Calu3 (cell line): Measurements from ENCODE around the gene CD72. TPM values are rescaled to one million over a fixed set of nuclear protein-coding genes. Genes with fewer than 3 reads are reported as not detected.

ENCODE experiments used
- BruUV-seq: library from RNA; stranded (reverse); fragments of 400-500 nt; replicated peaks from 2 replicates; lab custom pipeline; 2021; lab: Mats Ljungman, UMichigan
- CTCF ChIA-PET: fragments of 300-600 bp; sonication (Branson Sonifier 250); formaldehyde crosslinking; loops from one replicate; lab custom pipeline; 2022; ENCODE audit warnings: antibody characterized with exemption; lab: Charles Lee
- DNase-seq: peaks from one replicate; pipeline ENCODE4 v3.0.0; 2022
- H3K27ac Mint-ChIP-seq: one replicate; pipeline ENCODE4 v1.8.0; 2022; ENCODE audit warnings: mixed read lengths; ENCODE audit not compliant: unreplicated experiment
- H3K27me3 Mint-ChIP-seq: one replicate; pipeline ENCODE4 v1.8.0; 2022; ENCODE audit warnings: mixed read lengths; ENCODE audit not compliant: unreplicated experiment
- H3K36me3 Mint-ChIP-seq: one replicate; pipeline ENCODE4 v1.8.0; 2022; ENCODE audit warnings: mild to moderate bottlenecking, moderate library complexity, mixed read lengths; ENCODE audit not compliant: insufficient read depth, unreplicated experiment
- H3K4me1 Mint-ChIP-seq: one replicate; pipeline ENCODE4 v1.8.0; 2022; ENCODE audit warnings: mild to moderate bottlenecking, low read depth, mixed read lengths; ENCODE audit not compliant: unreplicated experiment
- H3K4me3 Mint-ChIP-seq: one replicate; pipeline ENCODE4 v1.8.0; 2022; ENCODE audit warnings: mild to moderate bottlenecking, low read depth, moderate library complexity, mixed read lengths; ENCODE audit not compliant: unreplicated experiment
- H3K9me3 Mint-ChIP-seq: one replicate; pipeline ENCODE4 v1.8.0; 2022; ENCODE audit warnings: low read depth, mixed read lengths; ENCODE audit not compliant: unreplicated experiment
- CTCF ChIP-seq: fragments of 200-600 bp; IDR thresholded peaks from one replicate; pipeline ENCODE4 v1.8.0; 2022; ENCODE audit warnings: antibody characterized with exemption; ENCODE audit not compliant: unreplicated experiment
- intact Hi-C: fragments of 100-400 bp; cut with micrococcal nuclease; formaldehyde crosslinking; loops from one replicate; pipeline ENCODE4 v1.10.0; 2022; ENCODE audit not compliant: unreplicated experiment
- total RNA-seq: library from RNA; stranded (reverse); gene quantifications from 2 replicates; pipeline ENCODE4 v1.2.3, GENCODE V29; 2022

The CD72 gene
- total RNA-seq, 1 experiment from 2014 or later: 0.38 TPM

GRCh38 chr9:35657546-35658136 is 39.4 kb upstream of the CD72 start, which contains the start of gene RMRP:
Gene RMRP (minus strand): TSS chr9:35658019.
- no peaks in the 10 kb centered on the region for H3K27me3 Mint-ChIP-seq

GRCh38 chr9:35656831-35657545 is 38.8 kb upstream of the CD72 start:
- TF ChIP-seq CTCF: no peak
- Mint-ChIP-seq H3K4me1 (peaks cover 8% of the 10 kb centered on the region), H3K9me3 (no peaks in the 10 kb centered on the region), H3K27ac (peak overlapping the region; percentile 100), H3K4me3 (peak overlapping the region; percentile 84), H3K36me3 (peaks cover 31% of the 10 kb centered on the region), H3K27me3 (no peaks in the 10 kb centered on the region)
- DNase-seq: no peak
- BruUV-seq: no TSS peak
- CTCF ChIA-PET: interaction anchor here (0.6 to 2.2 kb wide), 5 partner anchors 39 to 214 kb away, joined by 3 to 12 read pairs (median 3); partner anchors contain the start of genes CREB3, HINT2 and TLN1
- intact Hi-C loops: no loop called here

More at GRCh38 chr9:35657546-35658136, 39.4 kb upstream of the CD72 start, which contains the start of gene RMRP:
- DNase-seq: peak; percentile 94
- Mint-ChIP-seq H3K4me1 (peaks cover 14% of the 10 kb centered on the region), H3K36me3 (peaks cover 31% of the 10 kb centered on the region), H3K9me3 (no peaks in the 10 kb centered on the region), H3K27ac (peak within 1 kb of the TSS; percentile 100), H3K4me3 (peak within 1 kb of the TSS; percentile 84)
- peak; percentile 24 for TF ChIP-seq CTCF
- BruUV-seq: no TSS peak
- CTCF ChIA-PET: interaction anchor here (0.5 to 2.2 kb wide), 8 partner anchors 11 to 1610 kb away, joined by 3 to 12 read pairs (median 4); partner anchors contain the start of genes CREB3, HINT2 and TLN1
- intact Hi-C loops: no loop called here

- intact Hi-C loops: no loop called here
- TF ChIP-seq CTCF: no peak
- Mint-ChIP-seq H3K4me1 (peaks cover 8% of the 10 kb centered on the region), H3K9me3 (no peaks in the 10 kb centered on the region), H3K27me3 (no peaks in the 10 kb centered on the region), H3K36me3 (peaks cover 31% of the 10 kb centered on the region), H3K4me3 (no peak overlapping the region), H3K27ac (peak overlapping the region; percentile 100)
- CTCF ChIA-PET: no interaction called here
- DNase-seq: no peak
- BruUV-seq: no TSS peak
Measured at GRCh38 chr9:35656348-35656747, 38.1 kb upstream of the CD72 start.

- no TSS peak for BruUV-seq
Measured at GRCh38 chr9:35653611-35654010, 35.4 kb upstream of the CD72 start.

More at GRCh38 chr9:35653611-35654010, 35.4 kb upstream of the CD72 start:
- Mint-ChIP-seq H3K36me3 (peaks cover 17% of the 10 kb centered on the region), H3K4me1 (no peaks in the 10 kb centered on the region), H3K27me3 (peaks cover 5% of the 10 kb centered on the region), H3K9me3 (no peaks in the 10 kb centered on the region), H3K27ac (no peak overlapping the region), H3K4me3 (no peak overlapping the region)
- CTCF ChIA-PET: no interaction called here
- DNase-seq: no peak
- no peak for TF ChIP-seq CTCF
- intact Hi-C loops: no loop called here
